CD4-positive, alpha-beta T cell treated with Interleukin-1 beta for 1 hour (primary cell): ENCODE results near the gene RNF157.

Experiments
- DNase-seq, 2 donors: peaks; one replicate each; pipeline ENCODE4 v3.0.0-alpha.2; 2020 to 2022

The RNF157 gene

GRCh38 chr17:76121932-76122430 lies 118.3 kb downstream of the RNF157 start:
- DNase-seq: no peak

GRCh38 chr17:76120658-76121008 lies 119.7 kb downstream of the RNF157 start:
- no peak for DNase-seq

- no peak for DNase-seq
Observed at GRCh38 chr17:76119409-76120371, 120.6 kb downstream of the RNF157 start.

- no peak for DNase-seq
Observed at GRCh38 chr17:76115138-76115754, 125.0 kb downstream of the RNF157 start.

- no peak for DNase-seq
Observed at GRCh38 chr17:76111956-76112355, 128.3 kb downstream of the RNF157 start.

GRCh38 chr17:76107509-76107908 lies 132.8 kb downstream of the RNF157 start:
- peak in 1 of 2 donors; percentile 25 for DNase-seq

- no peak for DNase-seq
Observed at GRCh38 chr17:76106703-76107102, 133.6 kb downstream of the RNF157 start.

GRCh38 chr17:76104896-76105231 lies 135.4 kb downstream of the RNF157 start:
- no peak for DNase-seq

GRCh38 chr17:76104140-76104895 lies 136.0 kb downstream of the RNF157 start:
- no peak for DNase-seq

- peak; percentile 92 to 94 for DNase-seq
Observed at GRCh38 chr17:76103274-76104139, 136.8 kb downstream of the RNF157 start, which contains the start of gene EXOC7. TSS of gene EXOC7 (minus strand) at chr17:76103787. CDS start at chr17:76103692, 95 bp downstream.

GRCh38 chr17:76102944-76103273 lies 137.4 kb downstream of the RNF157 start:
- no peak for DNase-seq

GRCh38 chr17:76097716-76098295 lies 142.5 kb downstream of the RNF157 start:
- no peak for DNase-seq

- no peak for DNase-seq
Observed at GRCh38 chr17:76095943-76096342, 144.3 kb downstream of the RNF157 start.

- no peak for DNase-seq
Observed at GRCh38 chr17:76094046-76094445, 146.2 kb downstream of the RNF157 start.

GRCh38 chr17:76092526-76093413 lies 147.5 kb downstream of the RNF157 start:
- DNase-seq: no peak
